ENCODE data around the gene DCUN1D3.
"Not testable (repeated sequence)": the region's sequence is repeated elsewhere in the genome, so short reads cannot be mapped to it uniquely, and the experiment has no call there.

The DCUN1D3 gene

GRCh38 chr16:20833086-20833485 lies 67.1 kb downstream of the DCUN1D3 start:
- no peak for DNase-seq (ENCODE audit: low read depth in 2 of 2, low spot score in 1 of 2)

- no peak for DNase-seq (ENCODE audit: low read depth in 2 of 2, low spot score in 1 of 2)
These were observed 69.8 kb downstream of the DCUN1D3 start for GRCh38 chr16:20830372-20830771.

GRCh38 chr16:20829536-20829935 lies 70.6 kb downstream of the DCUN1D3 start:
- no peak for DNase-seq (ENCODE audit: low read depth in 2 of 2, low spot score in 1 of 2)

- no peak for DNase-seq (ENCODE audit: low read depth in 2 of 2, low spot score in 1 of 2)
These were observed 74.1 kb downstream of the DCUN1D3 start for GRCh38 chr16:20826039-20826566.

GRCh38 chr16:20822521-20823325 lies 77.4 kb downstream of the DCUN1D3 start:
- DNase-seq (ENCODE audit: low read depth in 2 of 2, low spot score in 1 of 2), result no peak

GRCh38 chr16:20821682-20822081 lies 78.5 kb downstream of the DCUN1D3 start:
- DNase-seq (ENCODE audit: low read depth in 2 of 2, low spot score in 1 of 2), result no peak

- no peak for DNase-seq (ENCODE audit: low read depth in 2 of 2, low spot score in 1 of 2)
These were observed 81.1 kb downstream of the DCUN1D3 start for GRCh38 chr16:20818929-20819585.

GRCh38 chr16:20814784-20815183 lies 85.4 kb downstream of the DCUN1D3 start:
- no peak for DNase-seq (ENCODE audit: low read depth in 2 of 2, low spot score in 1 of 2)

GRCh38 chr16:20812510-20812909 lies 87.6 kb downstream of the DCUN1D3 start:
- no peak for DNase-seq (ENCODE audit: low read depth in 2 of 2, low spot score in 1 of 2)

- no peak for DNase-seq (ENCODE audit: low read depth in 2 of 2, low spot score in 1 of 2)
These were observed 88.2 kb downstream of the DCUN1D3 start for GRCh38 chr16:20811889-20812439.

- no peak for DNase-seq (ENCODE audit: low read depth in 2 of 2, low spot score in 1 of 2)
These were observed 92.3 kb downstream of the DCUN1D3 start for GRCh38 chr16:20807862-20808261.

- peak; percentile 40 to 45 for DNase-seq (ENCODE audit: low read depth in 2 of 2, low spot score in 1 of 2)
These were observed 93.7 kb downstream of the DCUN1D3 start, which contains the start of the genes ERI2 and REXO5 for GRCh38 chr16:20806168-20807050. Gene ERI2 (minus strand): TSS chr16:20806472. CDS start chr16:20806430, 42 bp downstream. Gene REXO5 (plus strand): TSS chr16:20806527. CDS start chr16:20806954, 427 bp downstream.

GRCh38 chr16:20805684-20806167 lies 94.4 kb downstream of the DCUN1D3 start:
- DNase-seq (ENCODE audit: low read depth in 2 of 2, low spot score in 1 of 2), result not testable (repeated sequence)

Data from stimulated activated CD8-positive, alpha-beta memory T cell treated with anti-CD3 and anti-CD28 coated beads, Interleukin-4, amount 100 ng/mL, for 4 hours (primary cell).